Breast epithelium (tissue), 4 donors: ENCODE data around the gene WT1. TPM values are rescaled to one million over a fixed set of nuclear protein-coding genes. Genes with fewer than 3 reads are reported as not detected.

Experiments
- DNase-seq, 2 donors: peaks; one replicate each; pipeline ENCODE4 v3.0.0-alpha.2; 2019; ENCODE audit warnings: low spot score in 2 of 2
- H3K27ac ChIP-seq, 2 donors: fragments of 200-600 bp; sonication (generic) in 1 of 2; one replicate each; pipeline ENCODE4 v1.5.1; 2016 to 2019; ENCODE audit warnings: mild to moderate bottlenecking in 1 of 2
- H3K27me3 ChIP-seq, 2 donors: fragments of 200-600 bp; sonication (generic) in 1 of 2; one replicate each; pipeline versions ENCODE4 v1.5.1 to v1.6.0; 2017 to 2019; ENCODE audit warnings: control low read depth in 1 of 2, mild to moderate bottlenecking in 1 of 2
- H3K36me3 ChIP-seq: fragments of 200-600 bp; one replicate; pipeline ENCODE4 v1.5.1; 2019
- H3K4me1 ChIP-seq, 2 donors: fragments of 200-600 bp; sonication (generic); one replicate each; pipeline ENCODE4 v1.5.1; 2016 to 2019; ENCODE audit warnings: control low read depth in 1 of 2
- H3K4me3 ChIP-seq, 3 donors: fragments of 200-600 bp; sonication (generic); 1 replicate in 2 of 3; 2 replicates in 1 of 3; pipeline ENCODE4 v1.5.1; 2016 to 2019; ENCODE audit warnings: mild to moderate bottlenecking in 3 of 3, moderate library complexity in 2 of 3
- H3K9me3 ChIP-seq, 2 donors: fragments of 200-600 bp; sonication (generic) in 1 of 2; one replicate each; pipeline ENCODE4 v1.5.1; 2016 to 2019; ENCODE audit warnings: control low read depth in 1 of 2
- POLR2A ChIP-seq: fragments of 450-650 bp; IDR thresholded peaks from one replicate; pipeline ENCODE4 v1.6.1; 2016; ENCODE audit warnings: antibody characterized with exemption, mild to moderate bottlenecking, moderate library complexity
- POLR2AphosphoS5 ChIP-seq, 3 donors: sonication (generic); formaldehyde crosslinking; IDR thresholded peaks; one replicate each; pipeline ENCODE4 v1.6.1; 2017; ENCODE audit warnings: antibody characterized with exemption in 3 of 3
- intact Hi-C: fragments of 100-400 bp; cut with DNase I; formaldehyde crosslinking; loops from one replicate; pipeline ENCODE4 v1.15.1; 2023; ENCODE audit warnings: low total_unique reads
- total RNA-seq, 3 donors: library from RNA; depleted of rRNA; stranded (reverse); fragments of >200 nt; gene quantifications; one replicate each; pipeline ENCODE4 v1.1.0, GENCODE V29; 2016
- TF ChIP-seq, protein P1 (sequence below), 3 donors: fragments of 450-650 bp; IDR thresholded peaks; one replicate each; pipeline ENCODE4 v1.5.1; 2016 to 2017; ENCODE audit warnings: antibody characterized with exemption in 3 of 3, mild to moderate bottlenecking in 3 of 3, moderate library complexity in 3 of 3

Gene WT1
- total RNA-seq, 3 donors from 2014 or later, result 0.66 to 11.6 TPM; not detected in 1

DNA sequence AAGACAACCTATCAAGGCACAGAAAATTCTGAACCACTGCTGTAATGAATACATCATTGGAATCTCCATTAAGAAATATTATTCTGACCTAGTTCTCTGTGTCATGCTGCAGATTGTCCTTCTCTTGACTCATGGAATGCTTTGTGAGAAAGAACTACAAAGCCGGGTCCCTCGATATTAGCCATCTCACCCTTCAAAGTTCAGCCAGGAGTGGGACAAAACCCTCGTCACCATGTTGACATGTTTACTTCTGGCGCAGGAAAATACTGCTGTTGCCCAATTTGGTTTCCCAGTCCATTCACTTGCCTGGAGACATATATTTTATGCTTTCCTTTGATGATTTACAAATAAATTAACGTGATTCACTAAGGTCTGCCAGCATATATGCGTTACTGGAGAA, 10.9 kb upstream of the WT1 start:
- no peak overlapping the region for H3K4me3 ChIP-seq
- TF ChIP-seq POLR2AphosphoS5 (IDR thresholded peaks at IDR 0.05), result no peak
- no peak for TF ChIP-seq POLR2A
- TF ChIP-seq, protein P1, sequence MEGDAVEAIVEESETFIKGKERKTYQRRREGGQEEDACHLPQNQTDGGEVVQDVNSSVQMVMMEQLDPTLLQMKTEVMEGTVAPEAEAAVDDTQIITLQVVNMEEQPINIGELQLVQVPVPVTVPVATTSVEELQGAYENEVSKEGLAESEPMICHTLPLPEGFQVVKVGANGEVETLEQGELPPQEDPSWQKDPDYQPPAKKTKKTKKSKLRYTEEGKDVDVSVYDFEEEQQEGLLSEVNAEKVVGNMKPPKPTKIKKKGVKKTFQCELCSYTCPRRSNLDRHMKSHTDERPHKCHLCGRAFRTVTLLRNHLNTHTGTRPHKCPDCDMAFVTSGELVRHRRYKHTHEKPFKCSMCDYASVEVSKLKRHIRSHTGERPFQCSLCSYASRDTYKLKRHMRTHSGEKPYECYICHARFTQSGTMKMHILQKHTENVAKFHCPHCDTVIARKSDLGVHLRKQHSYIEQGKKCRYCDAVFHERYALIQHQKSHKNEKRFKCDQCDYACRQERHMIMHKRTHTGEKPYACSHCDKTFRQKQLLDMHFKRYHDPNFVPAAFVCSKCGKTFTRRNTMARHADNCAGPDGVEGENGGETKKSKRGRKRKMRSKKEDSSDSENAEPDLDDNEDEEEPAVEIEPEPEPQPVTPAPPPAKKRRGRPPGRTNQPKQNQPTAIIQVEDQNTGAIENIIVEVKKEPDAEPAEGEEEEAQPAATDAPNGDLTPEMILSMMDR (IDR thresholded peaks at IDR 0.05), result no peak
- no peak overlapping the region for H3K27ac ChIP-seq
- no peaks in the 10 kb centered on the region for H3K4me1 ChIP-seq
- peaks cover 0 to 32% of the 10 kb centered on the region in 2 donors for H3K27me3 ChIP-seq
- DNase-seq, result no peak
- H3K9me3 ChIP-seq, result no peaks in the 10 kb centered on the region
- no peaks in the 10 kb centered on the region for H3K36me3 ChIP-seq
- intact Hi-C loops, result no loop called here

DNA sequence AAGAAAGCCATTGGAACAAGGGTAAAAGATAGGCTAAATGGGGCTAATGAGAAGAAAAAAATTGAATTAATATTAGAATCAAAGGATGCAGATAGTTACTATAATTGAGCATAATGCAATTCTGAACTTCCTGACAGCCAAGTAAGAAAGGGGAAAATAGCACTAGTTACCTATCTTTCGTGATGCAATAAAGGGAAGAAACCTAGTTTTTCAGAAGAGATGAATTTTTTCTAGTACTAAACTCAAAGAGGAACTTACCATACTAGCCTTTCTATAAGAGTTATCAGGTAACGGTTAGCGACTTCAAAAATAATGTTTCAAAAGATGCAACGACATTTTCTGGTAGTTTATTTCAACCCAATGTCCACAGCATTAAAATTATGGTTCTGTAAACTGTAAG, 8.8 kb upstream of the WT1 start:
- peaks cover 0 to 52% of the 10 kb centered on the region in 2 donors for H3K27me3 ChIP-seq
- H3K36me3 ChIP-seq, result no peaks in the 10 kb centered on the region
- no peak overlapping the region for H3K27ac ChIP-seq
- intact Hi-C loops, result no loop called here
- no peak overlapping the region for H3K4me3 ChIP-seq
- no peaks in the 10 kb centered on the region for H3K4me1 ChIP-seq
- no peaks in the 10 kb centered on the region for H3K9me3 ChIP-seq
- no peak for DNase-seq
- no peak for TF ChIP-seq POLR2AphosphoS5 (IDR thresholded peaks at IDR 0.05)
- no peak for TF ChIP-seq POLR2A
- TF ChIP-seq, protein P1 (IDR thresholded peaks at IDR 0.05), result no peak

DNA sequence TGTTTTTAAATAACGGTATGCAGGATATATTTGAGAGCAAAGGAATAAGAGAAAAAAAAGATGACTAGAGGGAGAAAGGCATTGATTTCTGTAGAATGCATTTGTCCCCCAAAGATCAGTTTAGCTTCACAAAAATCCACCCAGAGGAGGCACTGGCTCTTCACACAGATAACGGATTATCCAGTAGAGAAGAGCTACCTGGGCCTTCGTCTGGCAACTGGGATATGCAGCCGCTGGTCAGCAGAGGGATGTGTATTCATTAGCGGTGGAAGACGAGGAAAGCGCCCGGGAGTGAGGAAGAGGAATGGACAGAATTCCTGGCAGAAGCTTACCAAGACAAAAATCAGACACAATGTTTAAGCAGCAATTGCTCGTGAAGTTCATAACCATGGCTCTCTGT, 5.6 kb upstream of the WT1 start:
- Histone ChIP-seq H3K27me3 (peaks cover 2 to 85% of the 10 kb centered on the region in 2 donors), H3K27ac (no peak overlapping the region), H3K4me3 (no peak overlapping the region), H3K36me3 (no peaks in the 10 kb centered on the region), H3K9me3 (no peaks in the 10 kb centered on the region), H3K4me1 (no peaks in the 10 kb centered on the region)
- no peak for DNase-seq
- intact Hi-C loops, result no loop called here
- no peak for TF ChIP-seq POLR2A
- TF ChIP-seq POLR2AphosphoS5 (IDR thresholded peaks at IDR 0.05), result no peak
- TF ChIP-seq, protein P1 (IDR thresholded peaks at IDR 0.05), result no peak

DNA sequence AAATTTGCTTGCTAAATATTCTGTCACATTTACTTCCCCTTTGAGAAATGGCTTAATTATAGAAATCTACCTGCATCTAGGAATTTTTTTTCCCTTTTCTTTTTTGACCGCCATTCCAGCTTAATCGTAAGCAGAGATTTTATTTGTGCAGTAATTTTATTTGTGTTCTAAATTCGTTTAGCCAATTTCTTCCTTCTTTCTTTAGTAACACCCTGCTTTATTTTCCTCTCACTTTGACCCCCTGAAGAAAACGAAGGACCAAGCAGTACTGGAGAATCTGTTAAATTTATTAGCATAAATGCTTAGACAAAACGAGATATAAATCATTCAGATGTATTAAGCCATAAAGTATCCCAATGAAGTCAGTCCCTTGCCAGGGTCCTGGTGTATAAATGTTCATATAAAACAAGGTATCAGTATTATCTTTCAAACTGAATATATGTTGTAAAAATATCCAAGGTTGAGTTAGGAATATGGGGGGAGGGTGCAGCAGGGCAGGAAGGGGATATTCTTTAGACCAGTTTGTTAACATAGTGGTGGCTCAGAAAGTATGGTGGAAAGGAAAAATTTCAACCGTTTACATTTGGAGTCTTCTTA, 5.1 kb upstream of the WT1 start:
- TF ChIP-seq, protein P1 (IDR thresholded peaks at IDR 0.05), result no peak
- TF ChIP-seq POLR2A (no peak), POLR2AphosphoS5 (IDR thresholded peaks at IDR 0.05) (no peak)
- Histone ChIP-seq H3K36me3 (no peaks in the 10 kb centered on the region), H3K27me3 (peaks cover 4 to 85% of the 10 kb centered on the region in 2 donors), H3K27ac (no peak overlapping the region), H3K9me3 (no peaks in the 10 kb centered on the region), H3K4me3 (no peak overlapping the region), H3K4me1 (no peaks in the 10 kb centered on the region)
- DNase-seq, result no peak
- intact Hi-C loops, result no loop called here

DNA sequence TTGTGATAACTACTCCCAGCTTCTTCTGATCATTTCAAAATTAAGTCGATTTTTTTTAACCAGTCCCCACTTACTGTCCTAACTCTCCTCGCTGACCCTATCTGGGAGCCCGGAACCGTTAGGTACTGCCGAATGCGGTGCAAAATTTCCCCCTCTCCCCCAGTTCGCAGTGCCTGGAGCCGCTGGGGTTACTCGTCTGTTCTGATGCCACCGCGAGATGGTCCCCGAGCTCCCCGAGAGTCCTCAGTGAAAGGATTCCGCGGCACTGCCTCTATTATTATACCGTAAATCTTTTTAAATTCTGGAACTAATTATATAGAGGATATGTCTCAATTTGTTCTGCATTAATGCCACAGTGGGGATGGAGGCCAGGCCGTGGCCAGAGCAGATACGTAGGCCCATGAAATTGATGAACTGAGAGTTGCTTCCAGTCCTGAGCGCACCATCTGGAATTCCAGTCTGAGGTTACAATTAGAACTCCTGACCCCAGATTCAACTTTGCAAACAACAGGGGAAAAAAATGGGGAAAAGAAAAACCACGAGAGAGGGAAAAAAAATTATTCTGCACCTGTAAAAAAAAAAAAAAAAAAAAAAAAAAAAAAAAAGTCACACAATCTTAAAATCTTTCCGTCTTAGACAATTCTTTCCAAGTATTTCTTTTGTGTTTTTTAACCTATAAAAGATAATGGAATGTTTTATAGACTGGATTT, 4.3 kb upstream of the WT1 start:
- H3K27me3 ChIP-seq, result peaks cover 5 to 87% of the 10 kb centered on the region in 2 donors
- TF ChIP-seq POLR2A (no peak), POLR2AphosphoS5 (IDR thresholded peaks at IDR 0.05) (no peak)
- TF ChIP-seq, protein P1 (IDR thresholded peaks at IDR 0.05), result no peak
- H3K27ac ChIP-seq, result no peak overlapping the region
- intact Hi-C loops, result no loop called here
- DNase-seq, result no peak
- no peak overlapping the region for H3K4me3 ChIP-seq
- peaks cover 4 to 5% of the 10 kb centered on the region in 2 donors for H3K4me1 ChIP-seq
- no peaks in the 10 kb centered on the region for H3K36me3 ChIP-seq
- H3K9me3 ChIP-seq, result no peaks in the 10 kb centered on the region
